Fibroblast of skin of left biceps (primary cell): ENCODE data around the gene PTBP1.
"Not testable (repeated sequence)": the region's sequence is repeated elsewhere in the genome, so short reads cannot be mapped to it uniquely, and the experiment has no call there.

Experiments used
- DNase-seq, 2 experiments: peaks; one replicate each; pipeline ENCODE4 v3.0.0-alpha.2; 2013; ENCODE audit warnings: low read depth in 2 of 2

PTBP1 gene

GRCh38 chr19:853614-854220 is 56.5 kb downstream of the PTBP1 start:
- not testable (repeated sequence) for DNase-seq

GRCh38 chr19:854549-854948 is 57.3 kb downstream of the PTBP1 start:
- DNase-seq: no peak

GRCh38 chr19:855142-855541 is 57.9 kb downstream of the PTBP1 start:
- DNase-seq: no peak

GRCh38 chr19:855566-856120 is 58.4 kb downstream of the PTBP1 start:
- DNase-seq: no peak

- DNase-seq: no peak
Measured at GRCh38 chr19:858284-858683, 61.0 kb downstream of the PTBP1 start.

GRCh38 chr19:858868-859843 is 61.9 kb downstream of the PTBP1 start, which contains the start of gene CFD:
Gene CFD, plus strand, starts transcription at chr19:859664. Its CDS starts 26 bp downstream, at chr19:859690.
- no peak for DNase-seq

GRCh38 chr19:861141-861755 is 64.0 kb downstream of the PTBP1 start:
- DNase-seq: no peak
